HG03060 (cell line): ENCODE measurements around the gene NAP1L4.
"Not testable (repeated sequence)": the region's sequence is repeated elsewhere in the genome, so short reads cannot be mapped to it uniquely, and the experiment has no call there.

Experiments used
- ATAC-seq: cut with Tn5 transposase; IDR thresholded peaks from one replicate; pipeline ENCODE4 v1.9.1; 2021; ENCODE audit warnings: low read depth, moderate number of reproducible peaks; ENCODE audit not compliant: unreplicated experiment

The NAP1L4 gene

DNA sequence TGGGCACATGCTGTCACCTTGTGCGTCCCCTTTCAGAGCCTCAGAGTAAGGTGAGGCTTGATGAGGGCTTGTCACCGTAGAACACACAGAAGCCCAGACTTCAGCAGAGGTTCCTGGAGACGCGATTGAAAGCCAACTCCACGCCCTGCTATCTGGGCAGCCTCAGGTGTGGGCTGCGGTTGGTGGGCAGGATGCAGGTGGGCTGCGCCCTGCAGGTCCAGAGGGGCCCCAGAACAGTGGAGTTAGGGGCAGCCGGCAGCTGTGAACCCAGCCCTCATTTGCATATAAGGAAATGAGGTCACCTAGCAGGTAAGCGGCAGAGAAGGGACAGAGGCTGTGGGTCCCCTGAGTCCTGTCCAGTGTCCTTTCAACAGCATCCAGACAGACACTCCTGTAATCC lies 78.4 kb downstream of the NAP1L4 start:
- no peak for ATAC-seq

- ATAC-seq = no peak
These were observed 79.1 kb downstream of the NAP1L4 start for GRCh38 chr11:2913019-2913431.

DNA sequence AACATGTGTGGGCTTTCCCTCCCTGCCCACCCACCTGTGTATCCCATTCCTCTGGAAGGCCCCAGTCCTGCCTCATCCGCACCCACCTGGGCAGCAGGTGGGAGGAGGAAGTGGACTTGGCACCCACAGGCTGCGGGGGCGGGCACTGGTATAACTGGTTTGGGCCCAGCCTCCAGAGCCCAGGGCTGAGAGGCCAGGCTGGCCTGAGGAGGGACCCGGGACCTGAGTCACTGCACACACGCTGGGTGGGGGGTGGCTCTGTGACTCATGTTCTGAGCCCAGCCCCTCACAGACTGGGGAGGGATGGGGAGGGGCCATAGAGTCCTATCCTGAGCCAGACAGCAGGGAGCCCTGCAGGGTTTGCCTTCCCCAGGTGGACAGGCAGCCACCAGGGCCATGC lies 79.6 kb downstream of the NAP1L4 start:
- ATAC-seq = no peak

GRCh38 chr11:2911785-2912391 lies 80.2 kb downstream of the NAP1L4 start:
- no peak for ATAC-seq

DNA sequence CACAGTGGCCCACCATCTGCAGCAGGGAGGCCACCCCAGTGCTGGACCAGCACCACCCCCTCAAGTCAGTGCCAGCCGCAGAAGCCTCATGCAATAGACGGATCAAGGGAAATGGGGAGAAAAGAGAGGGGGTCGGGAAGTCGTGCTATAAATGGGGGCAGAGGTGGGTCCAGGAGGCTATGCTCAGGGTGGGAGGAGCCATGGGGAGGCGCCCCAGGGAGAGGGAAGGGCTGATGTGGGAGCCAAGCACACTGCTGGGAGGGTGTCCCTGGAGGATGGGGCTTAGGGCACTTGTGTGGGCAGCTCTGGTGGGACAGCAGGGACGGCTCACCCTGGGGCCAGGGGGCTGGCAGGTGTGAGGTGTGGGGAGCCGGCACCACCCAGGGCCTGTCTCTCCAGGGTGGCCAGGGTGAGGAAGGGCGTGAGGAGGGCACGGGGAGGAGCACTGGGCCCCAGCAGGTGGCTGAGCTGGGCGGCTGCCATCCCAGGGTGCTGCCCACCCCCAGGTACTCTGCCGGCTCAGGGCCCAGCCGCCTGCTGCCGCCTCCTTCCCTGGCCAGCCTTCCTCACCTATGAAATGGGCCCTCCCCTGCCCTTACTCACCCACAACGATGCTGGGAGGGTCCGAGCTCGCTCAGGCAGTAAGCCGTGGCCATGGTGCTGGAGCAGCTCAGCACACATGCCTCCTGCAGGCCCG lies 80.9 kb downstream of the NAP1L4 start:
- ATAC-seq = no peak

GRCh38 chr11:2910401-2910955 lies 81.7 kb downstream of the NAP1L4 start:
- ATAC-seq = no peak

DNA sequence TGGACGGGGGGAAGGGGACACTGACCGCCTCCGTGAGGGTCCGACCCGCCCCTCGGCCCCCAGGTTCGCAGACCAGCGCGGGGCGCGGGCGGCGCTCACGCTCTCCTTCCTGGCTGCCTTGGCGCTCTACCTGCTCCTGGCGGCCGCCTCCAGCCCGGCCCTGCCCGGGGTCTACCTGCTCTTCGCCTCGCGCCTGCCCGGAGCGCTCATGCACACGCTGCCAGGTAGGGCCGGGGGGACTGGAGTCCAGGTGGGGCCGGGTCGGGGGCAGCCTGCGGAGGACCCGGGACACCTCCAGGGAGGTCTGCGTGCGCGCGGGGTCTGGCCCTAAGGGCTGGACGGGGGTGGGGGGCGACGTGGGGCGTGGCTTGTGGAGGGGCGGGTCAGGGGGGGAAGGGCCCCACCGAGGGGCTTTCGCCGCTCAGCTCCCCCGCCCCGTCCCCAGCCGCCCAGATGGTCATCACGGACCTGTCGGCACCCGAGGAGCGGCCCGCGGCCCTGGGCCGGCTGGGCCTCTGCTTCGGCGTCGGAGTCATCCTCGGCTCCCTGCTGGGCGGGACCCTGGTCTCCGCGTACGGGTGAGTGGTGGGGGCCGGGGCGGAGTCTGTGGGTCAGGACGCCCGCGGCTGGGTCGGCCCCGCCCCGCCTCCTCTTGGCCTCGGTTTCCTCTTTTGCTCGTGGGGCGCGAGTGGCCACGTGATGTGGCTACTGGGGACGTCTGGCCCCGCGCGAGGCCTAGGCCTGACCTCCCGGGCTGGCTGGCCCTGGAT lies 82.8 kb downstream of the NAP1L4 start:
- ATAC-seq = no peak

DNA sequence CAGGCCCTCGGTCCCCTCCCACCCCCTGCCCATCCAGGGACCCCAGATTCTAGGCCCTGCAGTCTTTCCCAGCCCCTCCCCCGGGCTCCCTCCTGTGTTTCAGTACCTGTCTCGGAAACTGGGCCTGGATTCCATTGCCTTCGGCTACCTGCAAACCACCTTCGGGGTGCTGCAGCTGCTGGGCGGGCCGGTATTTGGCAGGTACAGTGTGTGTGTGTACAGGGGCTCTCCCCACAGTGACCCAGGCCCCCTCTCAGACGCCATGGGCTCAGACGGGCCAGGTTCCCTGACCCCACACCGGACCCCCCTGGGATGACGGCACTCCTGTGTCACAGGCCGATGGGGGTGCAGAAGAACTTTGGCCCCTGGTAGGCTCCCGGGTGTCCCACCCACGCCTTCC lies 84.0 kb downstream of the NAP1L4 start:
- no peak for ATAC-seq

DNA sequence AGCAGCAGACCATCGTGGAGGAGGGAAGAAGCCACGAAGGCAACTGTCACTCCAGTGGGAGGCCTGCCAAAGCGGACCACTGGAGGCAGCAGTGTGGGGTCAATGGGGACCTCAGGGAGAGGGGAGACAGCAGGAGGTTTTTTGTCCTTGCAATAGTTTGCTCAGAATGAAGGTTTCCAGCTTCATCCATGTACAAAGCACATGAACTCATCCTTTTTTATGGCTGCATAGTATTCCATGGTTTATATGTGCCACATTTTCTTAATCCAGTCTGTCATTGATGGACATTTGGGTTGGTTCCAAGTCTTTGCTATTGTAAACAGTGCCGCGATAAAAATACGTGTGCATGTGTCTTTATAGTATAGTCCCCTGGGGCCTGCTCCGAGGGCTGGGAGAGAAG lies 86.8 kb downstream of the NAP1L4 start:
- ATAC-seq = not testable (repeated sequence)

GRCh38 chr11:2904153-2905052 lies 87.7 kb downstream of the NAP1L4 start:
- no peak for ATAC-seq

- ATAC-seq = no peak
These were observed 88.5 kb downstream of the NAP1L4 start for GRCh38 chr11:2903672-2904011.

DNA sequence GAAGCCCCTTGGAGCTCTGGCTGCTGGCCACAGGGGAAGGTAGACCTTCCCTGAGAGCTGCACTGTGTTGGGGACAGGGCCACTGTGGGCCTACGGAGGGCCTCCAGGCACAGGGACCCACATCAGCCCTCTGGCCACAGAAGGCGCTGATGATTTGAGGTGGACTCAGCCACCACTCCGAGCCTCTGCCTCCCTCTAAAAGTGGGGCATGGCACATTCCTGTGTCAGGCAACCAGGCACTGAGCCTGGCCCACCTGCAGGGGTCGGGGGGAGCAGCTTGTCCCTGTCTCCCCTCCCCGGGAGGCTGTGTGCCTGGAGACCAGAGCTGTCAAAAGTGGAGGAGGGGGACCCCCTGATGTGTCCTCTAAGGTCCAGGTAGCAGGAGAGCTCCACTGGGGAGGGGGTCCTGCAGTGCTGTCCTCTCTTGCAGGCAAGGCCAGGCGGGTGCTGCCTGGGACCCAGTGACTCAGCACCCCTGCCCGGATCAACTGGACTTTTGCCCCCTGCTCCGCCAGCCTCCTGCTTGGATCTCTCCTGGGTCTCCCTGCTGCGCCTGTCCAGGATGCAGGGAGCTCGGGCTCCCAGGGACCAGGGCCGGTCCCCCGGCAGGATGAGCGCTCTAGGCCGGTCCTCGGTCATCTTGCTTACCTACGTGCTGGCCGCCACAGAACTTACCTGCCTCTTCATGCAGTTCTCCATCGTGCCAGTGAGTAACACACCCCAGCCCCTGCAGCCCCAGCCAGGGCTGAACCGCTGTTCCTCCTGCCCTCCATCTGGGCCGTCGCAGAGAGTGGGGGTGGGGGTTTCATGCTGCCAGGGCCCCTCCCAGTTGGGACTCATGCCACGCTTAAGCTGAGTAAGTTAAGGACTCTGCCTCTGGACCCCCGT lies 89.1 kb downstream of the NAP1L4 start:
- no peak for ATAC-seq

- ATAC-seq = peak; percentile 64
These were observed 90.0 kb downstream of the NAP1L4 start for GRCh38 chr11:2901854-2902783.

DNA sequence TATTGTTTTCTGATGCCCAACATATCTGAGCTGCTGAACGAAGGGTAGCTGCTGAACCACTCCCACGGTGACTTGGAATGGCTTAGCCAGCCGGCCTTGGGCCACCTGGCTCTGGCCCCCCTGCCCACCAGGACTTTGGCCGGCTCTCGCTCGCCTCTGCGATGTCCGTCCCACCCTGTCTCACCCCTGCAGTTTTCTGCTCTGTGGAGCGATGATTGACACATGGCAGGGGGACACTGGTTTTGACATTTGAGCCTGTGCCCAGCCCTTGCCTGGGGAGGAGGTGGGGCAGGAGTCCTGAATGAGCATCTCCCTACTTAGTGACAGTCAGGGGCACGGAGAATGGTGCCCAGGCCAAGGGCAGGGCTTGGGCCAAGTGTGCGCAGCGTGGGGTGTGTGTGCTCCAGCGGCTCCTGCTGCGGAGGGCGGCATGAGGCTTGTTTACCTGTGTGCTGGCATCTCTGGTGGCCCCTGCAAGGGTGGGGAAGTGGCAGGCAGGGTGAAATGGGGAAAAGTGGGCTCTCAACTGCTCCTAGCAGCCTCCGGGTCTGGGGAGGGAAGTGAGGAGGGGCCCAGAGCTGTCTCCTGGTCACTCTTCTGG lies 90.8 kb downstream of the NAP1L4 start:
- ATAC-seq = no peak

- ATAC-seq = no peak
These were observed 92.9 kb downstream of the NAP1L4 start for GRCh38 chr11:2899080-2899783.

DNA sequence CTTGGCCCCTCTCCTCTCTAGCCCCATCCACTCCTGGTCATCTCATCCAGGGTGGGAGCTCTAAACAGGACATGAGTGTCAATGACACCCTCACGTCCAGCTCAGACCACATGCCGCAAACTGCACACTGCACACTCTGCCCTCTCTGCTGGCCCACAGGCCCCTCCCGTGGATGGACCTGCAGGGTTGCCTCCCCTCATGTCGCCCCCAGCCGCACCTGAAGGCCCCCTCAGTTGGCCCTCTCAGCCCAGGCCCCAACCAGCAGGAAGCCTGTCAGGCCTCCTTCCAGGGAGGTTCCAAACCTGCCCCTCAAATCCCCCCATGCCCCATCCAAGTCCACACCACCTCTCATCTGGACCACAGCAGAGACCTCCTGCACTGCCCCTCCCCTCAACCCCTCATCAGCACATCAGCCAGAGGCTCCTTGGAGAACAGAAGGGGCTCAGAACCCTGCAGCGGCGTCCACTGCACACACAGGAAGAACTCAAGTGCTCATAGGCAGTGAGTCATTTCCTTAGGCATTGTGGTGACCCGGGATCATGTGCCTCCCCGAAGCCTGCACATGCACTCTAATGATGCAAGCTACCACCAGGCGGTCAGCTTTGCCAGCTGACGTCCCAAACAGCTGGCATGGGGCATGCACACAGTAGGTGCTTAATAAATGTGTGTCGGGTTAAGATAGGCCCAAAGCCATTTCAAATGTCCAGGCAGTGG lies 93.6 kb downstream of the NAP1L4 start:
- ATAC-seq = no peak

GRCh38 chr11:2897048-2897447 lies 95.1 kb downstream of the NAP1L4 start:
- no peak for ATAC-seq
